GM08714 (cell line): ENCODE data around the gene HS3ST4.
"Not testable (repeated sequence)": the region's sequence is repeated elsewhere in the genome, so short reads cannot be mapped to it uniquely, and the experiment has no call there.

Experiments used
- H3K4me3 ChIP-seq: fragments of 200-500 bp; sonication (Bioruptor generic); 2 replicates; pipeline ENCODE4 v1.5.1; 2014; ENCODE audit warnings: mild to moderate bottlenecking, low read length, inconsistent platforms
- ZNF274 ChIP-seq: IDR thresholded peaks from 2 replicates; pipeline ENCODE4 v1.6.1; 2012; ENCODE audit warnings: mild to moderate bottlenecking, low read depth, low read length

Gene HS3ST4

GRCh38 chr16:26071101-26071866 lies 379.5 kb downstream of the HS3ST4 start:
- H3K4me3 ChIP-seq: no peak overlapping the region
- TF ChIP-seq ZNF274: no peak

- no peak for TF ChIP-seq ZNF274
- no peak overlapping the region for H3K4me3 ChIP-seq
These were observed 387.1 kb downstream of the HS3ST4 start for GRCh38 chr16:26078716-26079355.

GRCh38 chr16:26087091-26087490 lies 395.3 kb downstream of the HS3ST4 start:
- no peak for TF ChIP-seq ZNF274
- no peak overlapping the region for H3K4me3 ChIP-seq

- no peak for TF ChIP-seq ZNF274
- H3K4me3 ChIP-seq: no peak overlapping the region
These were observed 399.8 kb downstream of the HS3ST4 start for GRCh38 chr16:26091511-26091910.

DNA sequence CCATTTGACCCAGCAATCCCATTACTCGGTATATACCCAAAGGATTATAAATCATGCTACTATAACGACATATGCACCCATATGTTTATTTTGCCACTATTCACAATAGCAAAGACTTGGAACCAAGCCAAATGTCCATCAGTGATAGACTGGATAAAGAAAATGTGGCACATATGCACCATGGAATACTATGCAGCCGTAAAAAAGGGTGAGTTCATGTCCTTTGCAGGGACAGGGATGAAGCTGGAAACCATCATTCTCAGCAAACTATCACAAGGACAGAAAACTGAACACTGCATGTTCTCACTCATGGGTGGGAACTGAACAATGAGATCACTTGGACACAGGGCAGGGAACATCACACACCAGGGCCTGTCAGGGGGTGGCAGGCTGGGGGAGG lies 406.4 kb downstream of the HS3ST4 start:
- not testable (repeated sequence) for H3K4me3 ChIP-seq

GRCh38 chr16:26102369-26102768 lies 410.6 kb downstream of the HS3ST4 start:
- no peak for TF ChIP-seq ZNF274

GRCh38 chr16:26108836-26109505 lies 417.2 kb downstream of the HS3ST4 start:
- TF ChIP-seq ZNF274: no peak
- no peak overlapping the region for H3K4me3 ChIP-seq

More at GRCh38 chr16:26102369-26102768, 410.6 kb downstream of the HS3ST4 start:
- no peak overlapping the region for H3K4me3 ChIP-seq

- no peak overlapping the region for H3K4me3 ChIP-seq
- no peak for TF ChIP-seq ZNF274
These were observed 420.1 kb downstream of the HS3ST4 start for GRCh38 chr16:26111900-26112299.

GRCh38 chr16:26118575-26118974 lies 426.8 kb downstream of the HS3ST4 start:
- H3K4me3 ChIP-seq: no peak overlapping the region
- no peak for TF ChIP-seq ZNF274

GRCh38 chr16:26120729-26121128 lies 429.0 kb downstream of the HS3ST4 start:
- H3K4me3 ChIP-seq: no peak overlapping the region
- TF ChIP-seq ZNF274: no peak

GRCh38 chr16:26128296-26128695 lies 436.5 kb downstream of the HS3ST4 start:
- no peak for TF ChIP-seq ZNF274
- H3K4me3 ChIP-seq: no peak overlapping the region

- no peak overlapping the region for H3K4me3 ChIP-seq
- no peak for TF ChIP-seq ZNF274
These were observed 438.2 kb downstream of the HS3ST4 start for GRCh38 chr16:26129997-26130396.

DNA sequence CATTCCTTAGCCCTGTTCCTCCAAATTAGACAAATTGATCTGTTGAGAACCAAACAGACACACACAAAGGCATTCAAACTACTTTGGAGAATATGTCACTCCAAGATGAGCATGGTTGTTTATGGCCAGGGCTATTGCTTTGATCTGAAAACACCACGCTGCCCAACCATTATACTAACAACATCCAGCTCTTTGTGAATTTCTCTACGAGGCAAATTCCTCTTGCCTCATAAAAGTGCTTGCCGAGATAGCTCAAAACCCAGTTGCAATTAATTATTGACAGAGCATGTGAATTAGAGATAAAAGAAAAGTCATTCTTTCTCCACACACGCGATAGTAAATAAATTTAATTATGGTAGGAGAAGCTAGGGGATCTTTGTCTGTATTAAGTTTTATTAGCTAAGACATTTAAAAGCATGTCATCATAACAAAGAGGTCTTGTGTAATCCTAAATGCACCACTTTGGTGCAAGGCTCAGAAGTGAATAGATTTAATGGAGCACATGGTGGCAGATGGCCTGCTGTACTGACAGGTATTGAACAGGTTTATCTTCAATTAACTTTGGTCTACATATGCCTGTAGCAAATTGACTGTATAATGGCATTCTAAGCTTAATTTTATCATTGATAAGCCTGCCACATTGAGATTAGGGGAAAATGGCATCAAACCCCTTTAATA lies 441.8 kb downstream of the HS3ST4 start:
- TF ChIP-seq ZNF274: no peak
- no peak overlapping the region for H3K4me3 ChIP-seq

DNA sequence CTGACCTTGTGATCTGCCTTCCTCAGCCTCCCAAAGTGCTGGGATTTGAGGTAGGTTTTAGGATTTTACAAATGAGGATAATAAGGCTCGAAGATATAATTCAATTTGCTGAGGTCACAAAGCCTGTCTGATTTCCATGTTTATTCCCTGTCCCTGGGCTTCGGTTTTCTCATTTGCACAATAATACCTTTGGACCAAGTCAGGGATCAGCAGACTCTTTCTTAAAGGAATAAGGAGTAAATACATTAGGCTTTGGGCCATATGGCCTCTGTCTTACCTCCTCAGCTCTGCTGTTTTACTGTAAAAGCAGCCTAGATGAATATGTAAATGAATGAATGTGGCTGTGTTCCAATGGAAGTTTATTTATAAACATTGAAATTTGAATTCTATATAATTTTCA lies 442.8 kb downstream of the HS3ST4 start:
- TF ChIP-seq ZNF274: no peak
- H3K4me3 ChIP-seq: no peak overlapping the region
